HG03520 (cell line): ENCODE results near the gene MASP1.
A peak's percentile ranks its signal among the peaks of the same experiment; 100 is the strongest.
"Not testable (repeated sequence)": the region's sequence is repeated elsewhere in the genome, so short reads cannot be mapped to it uniquely, and the experiment has no call there.

ENCODE experiments used
- ATAC-seq: cut with Tn5 transposase; IDR thresholded peaks from one replicate; pipeline ENCODE4 v1.9.1; 2021; ENCODE audit warnings: mild to moderate bottlenecking, moderate library complexity; ENCODE audit not compliant: unreplicated experiment

Gene MASP1

DNA sequence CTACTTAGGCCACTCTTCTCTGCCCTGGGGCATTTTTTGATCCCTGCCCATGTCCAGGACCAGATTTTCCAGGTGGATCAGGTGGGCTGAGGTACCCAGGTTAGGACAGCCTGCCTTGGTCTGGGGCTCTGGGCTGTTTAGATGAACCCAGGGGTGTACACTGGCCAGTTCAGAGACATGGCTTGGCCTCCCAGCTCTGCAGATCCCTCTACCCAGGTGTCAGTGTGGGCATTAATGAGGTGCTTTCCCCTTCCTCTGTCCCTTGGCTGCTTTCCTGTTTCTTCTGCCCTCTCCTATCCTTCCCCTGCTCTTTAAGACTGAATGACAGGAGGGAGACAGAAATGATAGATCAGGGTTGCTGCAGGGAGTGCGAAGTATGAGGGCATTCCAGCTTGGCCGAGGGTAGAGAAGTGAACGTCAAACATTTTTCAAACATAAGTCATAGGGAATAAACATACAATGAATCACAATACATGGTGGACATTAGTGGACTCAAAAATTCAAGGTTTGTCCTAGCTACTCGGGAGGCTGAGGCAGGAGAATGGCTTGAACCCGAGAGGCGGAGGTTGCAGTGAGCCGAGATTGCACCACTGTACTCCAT is 63.8 kb downstream of the MASP1 start:
- no peak for ATAC-seq

DNA sequence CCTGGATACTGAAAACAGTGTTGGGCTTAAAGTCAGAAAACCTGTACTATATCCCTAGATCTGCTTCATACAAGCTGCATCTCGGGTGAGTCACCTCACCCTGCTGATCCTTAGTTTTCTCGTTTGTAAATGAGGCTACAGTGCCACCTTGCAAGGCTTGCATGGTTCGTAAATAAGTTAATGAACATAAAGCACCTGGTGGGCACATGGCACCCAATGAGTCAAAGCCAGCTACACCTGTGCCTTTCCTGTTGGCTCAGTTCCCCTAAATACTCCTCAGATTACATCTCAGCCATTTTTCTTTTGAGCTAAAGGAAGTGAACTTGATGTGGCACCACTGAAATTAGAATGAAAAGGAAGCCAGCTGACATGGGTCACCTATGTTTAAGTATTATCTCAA is 67.7 kb downstream of the MASP1 start:
- no peak for ATAC-seq

DNA sequence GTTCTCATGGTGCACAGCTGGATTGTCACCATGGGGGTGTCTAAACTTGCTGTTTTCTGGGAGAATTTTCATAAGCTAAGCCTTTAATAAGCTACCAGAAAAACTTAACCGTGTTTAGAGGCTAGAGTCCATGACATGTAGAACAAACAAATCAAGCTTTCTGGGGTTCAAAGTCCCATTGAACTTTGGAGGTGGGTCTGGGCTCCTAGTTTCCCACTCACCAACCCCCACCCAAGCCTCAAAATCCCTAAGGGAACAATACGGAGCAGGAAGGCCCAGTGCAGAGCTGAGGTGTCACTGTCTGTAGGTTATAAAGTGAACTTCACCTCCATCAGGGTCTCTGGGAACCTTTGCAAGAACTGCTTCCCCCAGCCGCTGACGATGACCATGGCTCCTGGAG is 68.7 kb downstream of the MASP1 start:
- ATAC-seq, result no peak

DNA sequence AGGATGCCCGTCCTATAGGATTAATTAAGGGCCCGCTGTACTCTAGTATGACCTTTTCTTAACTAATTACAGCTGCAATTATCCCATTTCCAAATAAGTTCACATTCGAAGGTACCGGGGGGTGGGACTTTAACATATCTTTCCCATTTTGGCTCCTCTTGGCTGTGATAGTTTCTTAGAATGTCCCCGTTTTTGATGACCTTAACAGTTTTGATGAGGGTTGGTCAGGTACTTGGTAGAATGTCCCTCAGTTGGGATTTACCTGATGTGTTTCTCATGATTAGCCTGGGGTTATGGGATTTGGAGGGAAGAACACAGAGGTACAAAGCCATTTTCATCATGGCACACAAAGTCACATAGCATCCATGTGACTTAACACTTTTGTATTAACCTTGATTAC is 76.1 kb downstream of the MASP1 start:
- ATAC-seq, result no peak

DNA sequence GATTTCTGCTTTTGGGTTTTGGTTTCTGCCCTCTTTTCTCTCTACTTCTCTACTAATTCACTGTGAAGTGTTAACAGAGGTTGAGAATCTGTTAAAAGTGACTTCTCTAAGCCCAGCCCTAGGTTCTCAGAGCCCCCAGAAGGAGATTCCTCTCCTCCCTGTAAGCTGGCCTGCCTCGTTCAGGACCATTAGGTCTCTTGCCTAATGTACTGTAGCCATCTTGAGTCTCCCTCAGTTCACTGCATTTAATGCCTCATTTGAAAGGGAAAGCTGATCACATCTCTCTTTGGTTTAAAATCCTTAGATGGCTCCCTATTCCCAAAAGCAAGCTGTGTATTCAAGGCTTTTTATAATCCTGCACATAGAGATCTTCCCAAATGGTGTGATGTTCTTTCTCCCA is 77.9 kb downstream of the MASP1 start:
- no peak for ATAC-seq

DNA sequence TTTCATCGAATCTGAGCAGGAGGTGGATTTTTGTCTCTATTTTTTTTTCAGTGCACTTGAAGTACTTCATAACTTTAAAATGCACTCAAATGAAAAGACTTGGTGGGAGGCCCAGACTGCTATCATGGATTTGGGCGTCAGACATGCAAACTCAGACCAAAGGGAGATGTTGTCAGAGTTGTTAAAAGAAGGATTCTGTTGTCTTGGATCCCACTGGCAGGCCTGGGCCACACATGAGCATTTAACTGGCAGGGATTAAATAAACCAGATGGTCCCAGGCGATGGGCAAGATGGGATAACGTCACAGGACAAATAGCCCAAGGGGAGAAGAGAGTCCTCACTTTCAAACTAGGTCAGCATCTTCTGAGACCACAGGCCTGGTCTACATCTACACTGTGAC is 78.8 kb downstream of the MASP1 start:
- ATAC-seq, result no peak

DNA sequence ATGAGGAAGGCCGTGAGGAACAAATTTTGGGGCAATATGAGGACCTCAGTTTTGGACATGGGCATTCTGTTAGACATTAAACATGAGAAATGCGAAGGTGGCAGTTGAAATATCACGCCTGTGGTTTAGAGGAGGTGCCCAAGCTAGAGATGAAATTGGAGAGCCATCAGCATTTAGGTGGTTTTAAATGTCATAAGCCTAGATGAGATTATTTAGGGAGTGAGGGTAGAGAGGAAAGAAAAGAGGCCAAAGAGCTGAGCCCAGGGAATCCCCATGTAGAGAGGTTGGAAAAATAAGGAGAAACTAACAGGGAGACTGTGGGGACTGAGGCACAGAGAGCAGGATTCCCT is 79.4 kb downstream of the MASP1 start:
- no peak for ATAC-seq

GRCh38 chr3:187211532-187212195 is 79.9 kb downstream of the MASP1 start:
- ATAC-seq, result no peak

DNA sequence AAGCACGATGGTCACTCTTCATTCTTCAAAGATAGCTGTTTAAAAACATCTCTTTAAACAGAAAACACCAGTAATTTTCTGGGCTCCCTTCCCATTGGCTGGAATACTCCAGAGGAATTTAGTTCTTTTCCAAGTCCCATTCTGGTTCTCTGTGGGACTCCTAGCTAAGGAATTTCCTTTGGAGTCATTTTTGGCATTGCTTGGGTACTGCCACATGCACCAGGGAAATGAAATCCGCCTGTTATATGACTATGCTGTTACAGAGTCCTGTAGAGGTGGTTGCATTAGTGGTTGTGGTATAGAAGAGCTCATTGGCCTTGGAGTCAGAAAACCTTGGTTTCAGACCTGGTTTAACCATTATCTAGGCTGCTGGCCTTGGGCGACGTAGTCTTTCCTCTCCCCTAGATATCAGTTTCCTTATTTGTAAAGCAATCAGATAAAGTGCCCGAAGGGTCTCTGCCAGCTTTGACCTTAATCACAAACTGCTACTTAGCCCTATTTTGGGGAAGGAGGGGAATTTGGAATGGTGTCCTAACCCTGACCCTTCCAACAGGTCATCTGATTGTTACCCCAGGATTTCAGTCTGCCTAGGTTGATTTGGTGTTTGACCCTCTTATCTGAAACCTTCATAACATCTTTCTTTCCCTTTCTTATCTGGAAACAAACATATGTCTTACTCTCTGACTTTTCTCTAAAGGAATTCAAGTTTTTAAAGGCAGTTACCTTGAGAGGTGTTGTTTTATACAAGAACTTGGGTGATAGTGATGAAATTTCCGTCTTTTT is 80.8 kb downstream of the MASP1 start:
- peak; percentile 69 for ATAC-seq

- ATAC-seq, result no peak
Observed at GRCh38 chr3:187210091-187210490, 81.4 kb downstream of the MASP1 start.

- ATAC-seq, result no peak
Observed at GRCh38 chr3:187209491-187209890, 82.0 kb downstream of the MASP1 start.

- no peak for ATAC-seq
Observed at GRCh38 chr3:187208159-187208558, 83.4 kb downstream of the MASP1 start.

- ATAC-seq, result no peak
Observed at GRCh38 chr3:187207624-187208023, 83.9 kb downstream of the MASP1 start.

GRCh38 chr3:187207062-187207461 is 84.5 kb downstream of the MASP1 start:
- no peak for ATAC-seq

DNA sequence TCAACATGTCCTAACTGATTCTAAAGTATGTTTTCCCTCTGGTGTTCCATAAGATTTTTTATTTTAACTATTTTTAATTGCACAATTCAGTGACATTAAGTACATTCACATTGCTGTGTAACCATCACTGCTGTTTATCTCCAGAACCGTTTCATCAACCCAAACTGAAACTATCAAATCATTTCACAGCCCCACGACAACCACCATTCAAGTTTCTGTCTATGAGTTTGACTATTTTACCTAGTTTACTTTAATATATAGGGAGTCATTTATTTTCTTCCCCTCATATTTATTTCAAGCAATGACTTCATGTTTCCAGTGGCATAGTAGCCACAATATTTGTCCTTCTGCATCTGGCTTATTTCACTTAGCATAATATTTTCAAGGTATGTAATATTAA is 85.9 kb downstream of the MASP1 start:
- no peak for ATAC-seq

GRCh38 chr3:187199463-187200050 is 92.0 kb downstream of the MASP1 start:
- not testable (repeated sequence) for ATAC-seq

DNA sequence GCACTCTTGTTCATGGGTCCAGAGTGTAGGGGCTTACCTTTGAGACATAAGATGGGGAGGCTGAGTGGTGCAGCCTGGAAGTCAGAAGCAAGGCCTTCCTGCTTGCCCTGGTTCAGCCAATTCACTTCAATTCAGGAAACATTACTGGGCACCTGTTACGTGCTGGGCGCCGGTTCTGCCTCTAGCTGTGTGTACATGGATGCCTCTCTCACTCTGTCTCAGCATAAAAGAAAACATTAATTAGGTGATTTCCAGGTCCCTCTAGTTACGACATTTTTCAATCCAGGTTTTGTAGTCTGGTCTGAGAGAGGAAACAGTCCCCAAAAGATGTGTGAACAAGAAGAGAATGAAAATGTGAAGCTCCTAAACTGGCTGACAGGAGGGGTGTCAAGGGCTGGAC is 93.0 kb downstream of the MASP1 start:
- no peak for ATAC-seq

- ATAC-seq, result no peak
Observed at GRCh38 chr3:187197335-187197649, 94.2 kb downstream of the MASP1 start, which contains the start of gene RTP1. Gene RTP1, plus strand, starts transcription at chr3:187197486. Its CDS starts 30 bp downstream, at chr3:187197516.

- no peak for ATAC-seq
Observed at GRCh38 chr3:187196573-187197334, 94.8 kb downstream of the MASP1 start.

DNA sequence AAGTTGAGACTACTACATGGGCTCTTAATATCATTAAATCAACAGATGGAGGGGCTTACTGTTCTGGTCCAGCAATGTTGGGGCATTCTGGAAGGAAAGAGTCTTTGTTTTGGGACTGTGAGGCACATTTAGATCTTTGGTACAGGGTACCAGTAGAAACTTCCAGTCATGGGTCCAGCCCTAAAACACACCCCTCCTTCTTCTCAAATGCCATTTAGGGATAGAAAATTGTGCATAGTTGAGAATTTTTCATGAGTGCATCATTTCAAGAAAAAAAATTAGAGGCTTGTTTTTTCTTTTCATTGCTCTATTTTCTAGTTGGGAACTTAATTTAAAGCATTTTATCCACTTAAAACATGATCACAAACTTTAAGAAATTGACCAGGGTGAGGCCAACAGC is 98.4 kb downstream of the MASP1 start:
- no peak for ATAC-seq

DNA sequence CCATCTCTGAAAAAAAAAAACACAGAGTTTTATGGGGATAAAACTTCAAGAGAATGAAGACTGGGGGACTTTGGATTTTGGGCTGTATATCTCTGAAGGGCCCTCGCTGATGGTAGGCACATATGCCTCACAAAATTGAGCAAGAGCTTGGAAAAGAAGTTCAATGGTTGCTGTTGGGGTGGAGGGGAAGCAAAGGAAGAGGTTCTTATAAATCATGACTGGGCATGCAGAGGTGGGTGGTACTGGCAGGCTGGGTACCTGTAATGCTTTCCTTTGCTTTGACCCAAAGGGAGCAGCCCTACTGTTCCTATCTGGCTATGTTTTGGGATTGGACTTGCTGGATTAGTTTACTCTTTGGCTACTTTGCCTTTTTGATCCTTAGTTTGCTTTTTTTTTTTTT is 100.3 kb downstream of the MASP1 start:
- no peak for ATAC-seq
